Measurements from ENCODE around the gene TUBE1.

- TF ChIP-seq CTCF (conservative IDR thresholded peaks at IDR 0.05; ENCODE audit: low read depth, low read length) (no peak), POLR2A (IDR thresholded peaks at IDR 0.05; ENCODE audit: low read depth, low read length) (no peak), FOS (IDR thresholded peaks at IDR 0.05; ENCODE audit: low read depth, low read length) (no peak), RFX5 (IDR thresholded peaks at IDR 0.05; ENCODE audit: low read depth, low read length) (no peak), RAD21 (IDR thresholded peaks at IDR 0.05; ENCODE audit: low read length) (no peak), NFE2L2 (IDR thresholded peaks at IDR 0.05; ENCODE audit: low read depth, low read length) (no peak), SMC3 (IDR thresholded peaks at IDR 0.05; ENCODE audit: low read depth, low read length) (no peak), BHLHE40 (IDR thresholded peaks at IDR 0.05; ENCODE audit: low read depth, low read length) (no peak)
Measured at GRCh38 chr6:112026933-112027332, 60.3 kb downstream of the TUBE1 start.

Measured in IMR-90 (cell line).